Nephron (organoid): ENCODE measurements around the gene SLC4A5.
A peak's percentile ranks its signal among the peaks of the same experiment; 100 is the strongest.

Experiments
- H3K27ac Mint-ChIP-seq, 3 experiments: 2 replicates each; pipeline ENCODE4 v1.8.0; 2020; ENCODE audit warnings: mixed read lengths in 3 of 3, mild to moderate bottlenecking in 2 of 3, moderate library complexity in 1 of 3
- H3K27me3 Mint-ChIP-seq: 2 replicates; pipeline ENCODE4 v1.8.0; 2021; ENCODE audit warnings: low read depth, mild to moderate bottlenecking, moderate library complexity, mixed read lengths
- H3K36me3 Mint-ChIP-seq: 2 replicates; pipeline ENCODE4 v1.8.0; 2020; ENCODE audit warnings: low read depth, mixed read lengths
- H3K4me1 Mint-ChIP-seq: 2 replicates; pipeline ENCODE4 v1.8.0; 2020; ENCODE audit warnings: mixed read lengths
- H3K4me3 Mint-ChIP-seq, 3 experiments: 2 replicates each; pipeline ENCODE4 v1.8.0; 2020; ENCODE audit warnings: mild to moderate bottlenecking in 3 of 3, mixed read lengths in 3 of 3, moderate library complexity in 2 of 3
- H3K9me3 Mint-ChIP-seq: 2 replicates; pipeline ENCODE4 v1.8.0; 2020; ENCODE audit warnings: mixed read lengths
- CTCF ChIP-seq, 3 experiments: fragments of 200-600 bp; sonication (generic); IDR thresholded peaks; one replicate each; pipeline ENCODE4 v1.5.0; 2021; ENCODE audit warnings: antibody characterized with exemption in 3 of 3; ENCODE audit not compliant: unreplicated experiment in 3 of 3

Gene SLC4A5, protein sequence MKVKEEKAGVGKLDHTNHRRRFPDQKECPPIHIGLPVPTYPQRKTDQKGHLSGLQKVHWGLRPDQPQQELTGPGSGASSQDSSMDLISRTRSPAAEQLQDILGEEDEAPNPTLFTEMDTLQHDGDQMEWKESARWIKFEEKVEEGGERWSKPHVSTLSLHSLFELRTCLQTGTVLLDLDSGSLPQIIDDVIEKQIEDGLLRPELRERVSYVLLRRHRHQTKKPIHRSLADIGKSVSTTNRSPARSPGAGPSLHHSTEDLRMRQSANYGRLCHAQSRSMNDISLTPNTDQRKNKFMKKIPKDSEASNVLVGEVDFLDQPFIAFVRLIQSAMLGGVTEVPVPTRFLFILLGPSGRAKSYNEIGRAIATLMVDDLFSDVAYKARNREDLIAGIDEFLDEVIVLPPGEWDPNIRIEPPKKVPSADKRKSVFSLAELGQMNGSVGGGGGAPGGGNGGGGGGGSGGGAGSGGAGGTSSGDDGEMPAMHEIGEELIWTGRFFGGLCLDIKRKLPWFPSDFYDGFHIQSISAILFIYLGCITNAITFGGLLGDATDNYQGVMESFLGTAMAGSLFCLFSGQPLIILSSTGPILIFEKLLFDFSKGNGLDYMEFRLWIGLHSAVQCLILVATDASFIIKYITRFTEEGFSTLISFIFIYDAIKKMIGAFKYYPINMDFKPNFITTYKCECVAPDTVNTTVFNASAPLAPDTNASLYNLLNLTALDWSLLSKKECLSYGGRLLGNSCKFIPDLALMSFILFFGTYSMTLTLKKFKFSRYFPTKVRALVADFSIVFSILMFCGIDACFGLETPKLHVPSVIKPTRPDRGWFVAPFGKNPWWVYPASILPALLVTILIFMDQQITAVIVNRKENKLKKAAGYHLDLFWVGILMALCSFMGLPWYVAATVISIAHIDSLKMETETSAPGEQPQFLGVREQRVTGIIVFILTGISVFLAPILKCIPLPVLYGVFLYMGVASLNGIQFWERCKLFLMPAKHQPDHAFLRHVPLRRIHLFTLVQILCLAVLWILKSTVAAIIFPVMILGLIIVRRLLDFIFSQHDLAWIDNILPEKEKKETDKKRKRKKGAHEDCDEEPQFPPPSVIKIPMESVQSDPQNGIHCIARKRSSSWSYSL

GRCh38 chr2:74343316-74343715 is at the start of gene SLC4A5:
Gene SLC4A5, minus strand, starts transcription at chr2:74343416. Its CDS starts 28,393 bp downstream, at chr2:74315023.
- no peaks in the 10 kb centered on the region for H3K36me3 Mint-ChIP-seq
- no peaks in the 10 kb centered on the region for H3K4me1 Mint-ChIP-seq
- no peak within 1 kb of the TSS for H3K4me3 Mint-ChIP-seq
- no peak for TF ChIP-seq CTCF (IDR thresholded peaks at IDR 0.05; ENCODE audit: unreplicated experiment in 3 of 3)
- H3K27me3 Mint-ChIP-seq: no peaks in the 10 kb centered on the region
- no peaks in the 10 kb centered on the region for H3K9me3 Mint-ChIP-seq
- H3K27ac Mint-ChIP-seq: no peak within 1 kb of the TSS

- Mint-ChIP-seq H3K4me1 (no peaks in the 10 kb centered on the region), H3K27ac (peak overlapping the region in 2 of 3 experiments; percentile 83 to 100), H3K4me3 (no peak overlapping the region)
Observed at GRCh38 chr2:74392449-74392743, 49.2 kb upstream of the SLC4A5 start.

GRCh38 chr2:74391580-74392448 is 48.6 kb upstream of the SLC4A5 start:
- Mint-ChIP-seq H3K27ac (peak overlapping the region in 1 of 3 experiments; percentile 100), H3K4me1 (no peaks in the 10 kb centered on the region), H3K9me3 (no peaks in the 10 kb centered on the region), H3K36me3 (no peaks in the 10 kb centered on the region), H3K27me3 (no peaks in the 10 kb centered on the region), H3K4me3 (no peak overlapping the region)
- TF ChIP-seq CTCF (IDR thresholded peaks at IDR 0.05; ENCODE audit: unreplicated experiment in 3 of 3): peak; percentile 96 to 99 (median 98)

More at GRCh38 chr2:74392449-74392743, 49.2 kb upstream of the SLC4A5 start:
- no peaks in the 10 kb centered on the region for H3K36me3 Mint-ChIP-seq
- no peak for TF ChIP-seq CTCF (IDR thresholded peaks at IDR 0.05; ENCODE audit: unreplicated experiment in 3 of 3)
- H3K27me3 Mint-ChIP-seq: no peaks in the 10 kb centered on the region
- no peaks in the 10 kb centered on the region for H3K9me3 Mint-ChIP-seq

- H3K36me3 Mint-ChIP-seq: no peaks in the 10 kb centered on the region
- H3K27ac Mint-ChIP-seq: peak overlapping the region in 1 of 3 experiments; percentile 94
- H3K4me1 Mint-ChIP-seq: no peaks in the 10 kb centered on the region
- no peaks in the 10 kb centered on the region for H3K9me3 Mint-ChIP-seq
- no peaks in the 10 kb centered on the region for H3K27me3 Mint-ChIP-seq
- TF ChIP-seq CTCF (IDR thresholded peaks at IDR 0.05; ENCODE audit: unreplicated experiment in 3 of 3): no peak
- no peak overlapping the region for H3K4me3 Mint-ChIP-seq
Observed at GRCh38 chr2:74391209-74391579, 48.0 kb upstream of the SLC4A5 start.

DNA sequence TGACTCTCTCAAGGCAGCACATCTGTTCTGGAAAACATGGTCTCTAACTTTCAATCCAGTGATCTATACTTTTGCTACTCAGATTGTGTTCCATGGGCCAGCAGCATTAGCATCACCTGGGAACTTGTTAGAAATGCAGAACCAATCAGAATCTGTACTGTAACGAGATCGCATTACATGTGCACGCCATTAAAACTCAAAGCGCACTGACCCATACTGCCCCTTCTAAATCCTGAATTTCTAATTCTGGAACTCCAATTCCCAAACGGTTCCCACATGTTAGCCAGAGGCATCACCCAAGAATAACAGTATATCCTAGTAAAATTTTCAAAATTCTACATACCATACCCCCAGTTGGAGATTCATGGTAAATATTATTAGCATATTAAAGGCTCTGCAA is 47.4 kb upstream of the SLC4A5 start:
- Mint-ChIP-seq H3K4me3 (no peak overlapping the region), H3K27me3 (no peaks in the 10 kb centered on the region), H3K4me1 (no peaks in the 10 kb centered on the region), H3K9me3 (no peaks in the 10 kb centered on the region), H3K36me3 (no peaks in the 10 kb centered on the region), H3K27ac (peak overlapping the region in 1 of 3 experiments; percentile 78)
- TF ChIP-seq CTCF (IDR thresholded peaks at IDR 0.05; ENCODE audit: unreplicated experiment in 3 of 3): no peak
